K562 (cell line): ENCODE data around the gene SCN4A. TPM values are rescaled to one million over a fixed set of nuclear protein-coding genes. Genes with fewer than 3 reads are reported as not detected.

Experiments used
- ATAC-seq: fragments of 200-7000 bp; cut with Tn5 transposase; 3 replicates; pipeline ENCODE4 v1.9.1; 2020; ENCODE audit warnings: moderate library complexity
- BruUV-seq: library from RNA; stranded (reverse); fragments of 400-500 nt; replicated peaks from 2 replicates; lab custom pipeline; 2021; lab: Mats Ljungman, UMichigan
- CTCF ChIA-PET: fragments of 300-600 bp; formaldehyde crosslinking; extraction: SDS; loops from one replicate; lab custom pipeline; 2021; ENCODE audit warnings: low intra/inter-chr PET ratio; lab: Yijun Ruan, JAX
- POLR2A ChIA-PET: fragments of 300-600, 350-650 bp; sonication (Branson Sonifier 250); formaldehyde crosslinking; extraction: SDS; loops from one replicate; lab custom pipeline; 2021; ENCODE audit warnings: antibody characterized with exemption, inconsistent platforms; lab: Yijun Ruan, JAX
- DNase-seq, 4 experiments: peaks; one replicate each; pipeline versions ENCODE4 v3.0.0 to v3.0.0-alpha.2; 2011 to 2018; ENCODE audit warnings: low spot score in 3 of 4, mixed read lengths in 3 of 4; ENCODE audit errors: extremely low read depth in 1 of 4
- FAIRE-seq: peaks from 2 replicates; lab custom pipeline; 2011; peaks lifted over from hg19 to GRCh38; lab: Jason Lieb, UNC
- H2AFZ ChIP-seq: 2 replicates; pipeline ENCODE4 v1.6.0; 2011; ENCODE audit warnings: low read depth, low read length, control low read depth, inconsistent platforms
- H3K27ac ChIP-seq: fragments of 200-600 bp; 3 replicates; pipeline ENCODE4 v1.8.0; 2011; ENCODE audit warnings: low read depth, mild to moderate bottlenecking, control low read depth, inconsistent platforms, low read length, moderate library complexity, mixed read lengths; ENCODE audit errors: extremely low read depth
- H3K27me3 ChIP-seq, 2 experiments: fragments of 300-600 bp in 1 of 2; 2 replicates in 1 of 2; 3 replicates in 1 of 2; pipeline versions ENCODE4 v1.6.0 to v1.8.0; 2011; ENCODE audit warnings: inconsistent platforms in 2 of 2, low read length in 2 of 2, mild to moderate bottlenecking in 1 of 2, mixed read lengths in 1 of 2, moderate library complexity in 1 of 2; ENCODE audit not compliant: control insufficient read depth in 2 of 2, insufficient read depth in 2 of 2
- H3K36me3 ChIP-seq: fragments of 300-600 bp; 3 replicates; pipeline ENCODE4 v1.8.0; 2011; ENCODE audit warnings: mild to moderate bottlenecking, low read length, inconsistent platforms; ENCODE audit not compliant: control insufficient read depth, insufficient read depth
- H3K4me1 ChIP-seq, 2 experiments: fragments of 200-600 bp in 1 of 2; replicated peaks in 1 of 2; 2 replicates in 1 of 2; 3 replicates in 1 of 2; pipeline versions ENCODE4 v1.5.1 to v1.8.0; 2011; ENCODE audit warnings: inconsistent platforms in 2 of 2, low read length in 2 of 2, mild to moderate bottlenecking in 1 of 2, mixed read lengths in 1 of 2, moderate library complexity in 1 of 2; ENCODE audit not compliant: control insufficient read depth in 2 of 2, insufficient read depth in 2 of 2
- H3K4me2 ChIP-seq: 2 replicates; pipeline ENCODE4 v1.6.1; 2011; ENCODE audit warnings: low read length, control low read depth, inconsistent platforms, mixed read lengths; ENCODE audit not compliant: insufficient read depth
- H3K4me3 ChIP-seq: fragments of 200-600 bp; sonication (generic), shearing (Covaris generic); 2 replicates; pipeline ENCODE4 v1.5.1; 2016; ENCODE audit warnings: control low read depth, inconsistent platforms
- H3K79me2 ChIP-seq: fragments of 200-600 bp; 3 replicates; pipeline ENCODE4 v1.8.0; 2011; ENCODE audit warnings: low read length, inconsistent platforms; ENCODE audit not compliant: control insufficient read depth, insufficient read depth
- H3K9ac ChIP-seq, 2 experiments: 2 replicates each; pipeline versions ENCODE4 v1.6.0 to v1.6.1; 2011; ENCODE audit warnings: low read depth in 2 of 2, low read length in 2 of 2, control low read depth in 1 of 2, inconsistent platforms in 1 of 2, mild to moderate bottlenecking in 1 of 2, mixed read lengths in 1 of 2; ENCODE audit not compliant: insufficient read depth in 1 of 2
- H3K9me1 ChIP-seq: one replicate; pipeline ENCODE4 v1.6.0; 2011; ENCODE audit warnings: inconsistent platforms, mild to moderate bottlenecking, low read length, moderate library complexity; ENCODE audit not compliant: control insufficient read depth, insufficient read depth
- H3K9me3 ChIP-seq: replicated peaks from 2 replicates; pipeline ENCODE4 v1.5.1; 2011; ENCODE audit warnings: low read depth, low read length, inconsistent platforms; ENCODE audit not compliant: control insufficient read depth, insufficient read depth
- H4K20me1 ChIP-seq: replicated peaks from 2 replicates; pipeline ENCODE4 v1.6.1; 2011; ENCODE audit warnings: low read length, inconsistent platforms, mixed read lengths; ENCODE audit not compliant: control insufficient read depth, insufficient read depth
- BRF1 ChIP-seq: IDR thresholded peaks from 3 replicates; pipeline ENCODE4 v1.6.1; 2011; ENCODE audit warnings: borderline replicate concordance, mild to moderate bottlenecking; ENCODE audit not compliant: insufficient read length; ENCODE audit errors: extremely low read depth
- CHD4 ChIP-seq: fragments of 200-600 bp; sonication (generic); IDR thresholded peaks from 3 replicates; pipeline ENCODE4 v1.6.1; 2012; ENCODE audit warnings: low read depth, mild to moderate bottlenecking, mixed read lengths, low read length, inconsistent platforms; ENCODE audit not compliant: insufficient read depth, insufficient replicate concordance, poor library complexity, severe bottlenecking
- CREB1 ChIP-seq, 2 experiments: sonication (generic) in 1 of 2; formaldehyde crosslinking in 1 of 2; IDR thresholded peaks; 2 replicates each; pipeline versions ENCODE4 v1.6.1 to v1.8.0; 2012 to 2022; ENCODE audit warnings: inconsistent platforms in 1 of 2, mild to moderate bottlenecking in 1 of 2, missing genetic modification reagents in 1 of 2, moderate library complexity in 1 of 2
- NFE2L1 ChIP-seq: fragments of 450-650 bp; IDR thresholded peaks from 2 replicates; pipeline ENCODE4 v1.6.1; 2016; ENCODE audit warnings: missing genetic modification characterization, low read depth, mild to moderate bottlenecking, missing compliant biosample characterization, moderate library complexity, borderline replicate concordance
- PML ChIP-seq: IDR thresholded peaks from 2 replicates; pipeline ENCODE4 v1.6.1; 2012; ENCODE audit warnings: low read length, inconsistent platforms
- POLR2B ChIP-seq: fragments of 450-650 bp; IDR thresholded peaks from 2 replicates; pipeline ENCODE4 v1.6.1; 2018; ENCODE audit warnings: low read depth; ENCODE audit not compliant: partially characterized antibody
- SMAD3 ChIP-seq: fragments of 450-650 bp; formaldehyde crosslinking; conservative IDR thresholded peaks from 2 replicates; pipeline ENCODE4 v1.4.0; 2020; ENCODE audit warnings: mild to moderate bottlenecking
- SMARCE1 ChIP-seq: fragments of 450-650 bp; IDR thresholded peaks from 2 replicates; pipeline ENCODE4 v1.7.1; 2016; ENCODE audit warnings: mild to moderate bottlenecking
- SRF ChIP-seq, 2 experiments: fragments of 250-450, 450-650 bp in 1 of 2; sonication (Bioruptor Pico) in 1 of 2; sonication (generic) in 1 of 2; formaldehyde crosslinking; IDR thresholded peaks; 2 replicates each; pipeline versions ENCODE4 v1.5.0 to v1.5.1; 2020 to 2022; ENCODE audit warnings: mild to moderate bottlenecking in 1 of 2, missing genetic modification reagents in 1 of 2
- U2AF2 ChIP-seq: fragments of 200-400 bp; formaldehyde crosslinking; optimal IDR thresholded peaks from 2 replicates; pipeline ENCODE3; 2017; ENCODE audit warnings: low read depth, mild to moderate bottlenecking, low read length
- ZNF239 ChIP-seq: fragments of 250-450 bp; sonication (Bioruptor Pico); IDR thresholded peaks from 2 replicates; pipeline ENCODE4 v1.4.0; 2020; ENCODE audit warnings: mild to moderate bottlenecking
- ZNF253 ChIP-seq: fragments of 250-450 bp; sonication (Bioruptor Pico); conservative IDR thresholded peaks from 2 replicates; pipeline ENCODE4 v1.6.1; 2021; ENCODE audit warnings: mild to moderate bottlenecking
- ZNF444 ChIP-seq: fragments of 250-450 bp; sonication (Bioruptor Pico); IDR thresholded peaks from 2 replicates; pipeline ENCODE4 v1.4.0; 2020; ENCODE audit warnings: mild to moderate bottlenecking, moderate library complexity
- ZNF785 ChIP-seq: fragments of 250-450 bp; sonication (Bioruptor Pico); IDR thresholded peaks from 2 replicates; pipeline ENCODE4 v1.4.0; 2020; ENCODE audit warnings: mild to moderate bottlenecking
- ZSCAN29 ChIP-seq: fragments of 450-650 bp; IDR thresholded peaks from 2 replicates; pipeline ENCODE4 v1.6.1; 2017
- WGBS: fragments of 100-300 bp; shearing (Covaris generic); methylation state at CpG from one replicate; pipeline ENCODE4 v1.1.6; 2016; ENCODE audit warnings: low coverage, mixed read lengths; ENCODE audit not compliant: insufficient coverage; ENCODE audit errors: missing lambda C conversion rate; 5-methylcytosine and 5-hydroxymethylcytosine counted together
- in situ Hi-C: fragments of 300-500 bp; cut with MboI; formaldehyde crosslinking; loops from 4 replicates; pipeline ENCODE4 v1.15.0; 2018; ENCODE audit warnings: inconsistent platforms, mixed read lengths
- intact Hi-C: fragments of 100-400 bp; cut with micrococcal nuclease; formaldehyde crosslinking; loops from 2 replicates; pipeline ENCODE4 v1.14.2; 2022
- polyA plus RNA-seq, 8 experiments: library from polyadenylated mRNA; depleted of rRNA in 4 of 8; stranded (reverse) in 5 of 8; unstranded in 3 of 8; fragments of >200 nt; fragmentation: Nextera tagmentation in 2 of 8; fragmentation: Illumina TruSeq in 1 of 8; extraction: Ambion mirVana in 2 of 8; extraction: Trizol in 1 of 8; gene quantifications; 2 replicates each; pipeline versions ENCODE4 v1.2.1 to v1.2.3, GENCODE V29; 2011 to 2014; ENCODE audit warnings: inconsistent platforms in 1 of 8, missing spikeins in 1 of 8
- total RNA-seq, 7 experiments: library from RNA; depleted of rRNA in 6 of 7; stranded (reverse); fragments of >200 nt in 6 of 7; fragmentation: Illumina TruSeq in 2 of 7; extraction: Trizol in 2 of 7; gene quantifications; 2 replicates each; pipeline versions ENCODE4 v1.2.1 to v1.2.3, GENCODE V29; 2011 to 2021; ENCODE audit warnings: low replicate concordance in 1 of 7
- TF ChIP-seq, protein P1 (sequence below): sonication (generic); IDR thresholded peaks from 2 replicates; pipeline ENCODE4 v1.6.1; 2016
- TF ChIP-seq, protein P2 (sequence below): sonication (generic); formaldehyde crosslinking; IDR thresholded peaks from 2 replicates; pipeline ENCODE4 v1.8.0; 2022; ENCODE audit warnings: mild to moderate bottlenecking, missing genetic modification reagents
- TF ChIP-seq, protein P3 (sequence below): fragments of 450-650 bp; IDR thresholded peaks from 2 replicates; pipeline ENCODE4 v1.6.1; 2014; ENCODE audit warnings: low read depth, mild to moderate bottlenecking, moderate library complexity, borderline replicate concordance

SCN4A gene
- total and polyA plus RNA-seq, 9 of the 15 experiments (the other 6 are each of a cell fraction or from before 2014, with no cell fraction given): 0.29 to 2.6 (median 1.4) TPM

DNA sequence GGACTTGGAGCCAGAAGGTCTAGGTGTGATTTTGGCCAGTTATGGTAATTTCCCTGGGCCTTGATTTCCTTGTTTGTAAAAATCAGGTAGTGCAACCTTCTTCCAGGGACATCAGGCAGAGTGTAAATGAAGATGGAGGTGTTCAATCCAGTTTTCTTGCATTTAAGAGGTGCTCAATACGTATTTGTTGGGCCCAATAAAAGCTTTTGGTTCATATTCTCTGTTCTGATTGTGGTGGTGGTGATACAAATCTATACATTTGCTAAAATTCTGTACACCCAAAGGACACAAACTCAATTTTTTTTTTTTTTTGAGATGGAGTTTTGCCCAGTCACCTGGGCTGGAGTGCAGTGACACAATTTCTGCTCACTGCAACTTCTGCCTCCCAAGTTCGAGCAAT lies 46.6 kb downstream of the SCN4A start (continued):
- TF ChIP-seq SRF (CRISPR knock-in tag; IDR thresholded peaks at IDR 0.05) (no peak), NFE2L1 (tag) (no peak), CREB1 (IDR thresholded peaks at IDR 0.05) (no peak), CREB1 (CRISPR knock-in tag; IDR thresholded peaks at IDR 0.05) (no peak), ZNF785 (CRISPR knock-in tag) (no peak)
- TF ChIP-seq, protein P1, sequence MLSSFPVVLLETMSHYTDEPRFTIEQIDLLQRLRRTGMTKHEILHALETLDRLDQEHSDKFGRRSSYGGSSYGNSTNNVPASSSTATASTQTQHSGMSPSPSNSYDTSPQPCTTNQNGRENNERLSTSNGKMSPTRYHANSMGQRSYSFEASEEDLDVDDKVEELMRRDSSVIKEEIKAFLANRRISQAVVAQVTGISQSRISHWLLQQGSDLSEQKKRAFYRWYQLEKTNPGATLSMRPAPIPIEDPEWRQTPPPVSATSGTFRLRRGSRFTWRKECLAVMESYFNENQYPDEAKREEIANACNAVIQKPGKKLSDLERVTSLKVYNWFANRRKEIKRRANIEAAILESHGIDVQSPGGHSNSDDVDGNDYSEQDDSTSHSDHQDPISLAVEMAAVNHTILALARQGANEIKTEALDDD: no peak

DNA sequence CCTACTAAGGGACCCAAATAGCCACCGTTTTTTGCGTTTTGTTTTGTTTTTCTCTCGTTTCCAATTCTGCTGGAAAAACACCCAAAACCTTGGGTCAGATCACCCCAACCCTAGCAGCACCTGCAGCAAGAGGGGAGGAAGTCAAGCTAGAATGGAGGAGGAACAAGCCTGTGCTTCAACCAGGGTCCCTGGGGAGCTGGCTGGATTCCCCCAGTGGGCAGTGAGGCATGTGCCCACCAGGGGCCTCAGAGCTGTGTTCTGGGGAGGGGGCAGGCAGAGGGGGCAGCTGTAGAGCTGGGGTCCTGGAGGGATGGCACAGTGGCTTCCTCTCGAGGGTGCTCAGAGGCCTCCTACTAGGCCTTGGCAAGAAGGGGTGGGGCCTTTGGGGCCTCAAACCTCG lies 47.1 kb downstream of the SCN4A start:
- H3K9me3 ChIP-seq: no peaks in the 10 kb centered on the region
- no peak overlapping the region for H3K9ac ChIP-seq
- H2AFZ ChIP-seq: no peak overlapping the region
- FAIRE-seq (no peak), DNase-seq (no peak), ATAC-seq (no peak)
- no peak overlapping the region for H3K27ac ChIP-seq
- no peaks in the 10 kb centered on the region for H3K9me1 ChIP-seq
- peaks cover 0 to 12% of the 10 kb centered on the region in 2 experiments; a peak in 2 of 5 replicates for H3K27me3 ChIP-seq
- in situ Hi-C loops (no loop called here), intact Hi-C loops (no loop called here)
- no peaks in the 10 kb centered on the region for H3K79me2 ChIP-seq
- TF ChIP-seq ZNF253 (CRISPR knock-in tag) (no peak), CHD4 (no peak), ZNF444 (CRISPR knock-in tag) (no peak), ZSCAN29 (no peak), POLR2B (no peak), SMARCE1 (no peak), PML (no peak), ZNF239 (no peak), SMAD3 (CRISPR knock-in tag) (no peak), U2AF2 (no peak), BRF1 (no peak)
- TF ChIP-seq, protein P2, sequence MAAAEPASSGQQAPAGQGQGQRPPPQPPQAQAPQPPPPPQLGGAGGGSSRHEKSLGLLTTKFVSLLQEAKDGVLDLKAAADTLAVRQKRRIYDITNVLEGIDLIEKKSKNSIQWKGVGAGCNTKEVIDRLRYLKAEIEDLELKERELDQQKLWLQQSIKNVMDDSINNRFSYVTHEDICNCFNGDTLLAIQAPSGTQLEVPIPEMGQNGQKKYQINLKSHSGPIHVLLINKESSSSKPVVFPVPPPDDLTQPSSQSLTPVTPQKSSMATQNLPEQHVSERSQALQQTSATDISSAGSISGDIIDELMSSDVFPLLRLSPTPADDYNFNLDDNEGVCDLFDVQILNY (CRISPR knock-in tag): no peak
- TF ChIP-seq, protein P3, sequence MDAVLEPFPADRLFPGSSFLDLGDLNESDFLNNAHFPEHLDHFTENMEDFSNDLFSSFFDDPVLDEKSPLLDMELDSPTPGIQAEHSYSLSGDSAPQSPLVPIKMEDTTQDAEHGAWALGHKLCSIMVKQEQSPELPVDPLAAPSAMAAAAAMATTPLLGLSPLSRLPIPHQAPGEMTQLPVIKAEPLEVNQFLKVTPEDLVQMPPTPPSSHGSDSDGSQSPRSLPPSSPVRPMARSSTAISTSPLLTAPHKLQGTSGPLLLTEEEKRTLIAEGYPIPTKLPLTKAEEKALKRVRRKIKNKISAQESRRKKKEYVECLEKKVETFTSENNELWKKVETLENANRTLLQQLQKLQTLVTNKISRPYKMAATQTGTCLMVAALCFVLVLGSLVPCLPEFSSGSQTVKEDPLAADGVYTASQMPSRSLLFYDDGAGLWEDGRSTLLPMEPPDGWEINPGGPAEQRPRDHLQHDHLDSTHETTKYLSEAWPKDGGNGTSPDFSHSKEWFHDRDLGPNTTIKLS: no peak
- WGBS: 10% methylated on average over 5 of the region's 5 CpGs
- H3K4me2 ChIP-seq: no peak overlapping the region
- no TSS peak for BruUV-seq
- ChIA-PET POLR2A (no interaction called here), CTCF (no interaction called here)
- H4K20me1 ChIP-seq: no peaks in the 10 kb centered on the region
- peaks cover 0 to 16% of the 10 kb centered on the region in 2 experiments; a peak in 2 of 5 replicates for H3K4me1 ChIP-seq
- H3K4me3 ChIP-seq: no peak overlapping the region
- H3K36me3 ChIP-seq: no peaks in the 10 kb centered on the region
